ENCODE results near the gene NQO2. TPM values are rescaled to one million over a fixed set of nuclear protein-coding genes. Genes with fewer than 3 reads are reported as not detected.

NQO2 gene
- total RNA-seq: 10 to 100 TPM; 18.0 to 35.1 TPM

GRCh38 chr6:2999618-3000557 lies at the start of gene NQO2:
TSS of gene NQO2 (plus strand) at chr6:2999894. CDS start at chr6:3006553, 6,659 bp downstream.
- Mint-ChIP-seq H3K36me3 (no peaks in the 10 kb centered on the region), H3K4me1 (ENCODE audit: low read depth in 2 of 2) (peaks cover 26 to 33% of the 10 kb centered on the region in 2 donors), H3K27me3 (peaks cover 0 to 2% of the 10 kb centered on the region in 2 donors), H3K9me3 (no peaks in the 10 kb centered on the region), H3K27ac (peak within 1 kb of the TSS; percentile 50 to 88), H3K4me3 (peak within 1 kb of the TSS; percentile 87)
- ATAC-seq (peak; percentile 95 to 96), DNase-seq (ENCODE audit: low spot score) (peak; percentile 93)

GRCh38 chr6:2950713-2951112 lies 49.0 kb upstream of the NQO2 start:
- Mint-ChIP-seq H3K27ac (no peak overlapping the region), H3K4me1 (ENCODE audit: low read depth in 2 of 2) (peaks cover 23 to 30% of the 10 kb centered on the region in 2 donors), H3K36me3 (peaks cover 15% of the 10 kb centered on the region), H3K9me3 (no peaks in the 10 kb centered on the region), H3K27me3 (no peaks in the 10 kb centered on the region), H3K4me3 (no peak overlapping the region)
- DNase-seq (ENCODE audit: low spot score): no peak
- ATAC-seq: no peak

- no peaks in the 10 kb centered on the region for H3K9me3 Mint-ChIP-seq
- H3K4me1 Mint-ChIP-seq (ENCODE audit: low read depth in 2 of 2): peaks cover 23 to 24% of the 10 kb centered on the region in 2 donors
- ATAC-seq (peak in 1 of 2 donors; percentile 41), DNase-seq (ENCODE audit: low spot score) (no peak)
- H3K27ac Mint-ChIP-seq: peak overlapping the region; percentile 66 to 93
- H3K4me3 Mint-ChIP-seq: peak overlapping the region; percentile 48
- H3K36me3 Mint-ChIP-seq: peaks cover 15% of the 10 kb centered on the region
- no peaks in the 10 kb centered on the region for H3K27me3 Mint-ChIP-seq
Observed at GRCh38 chr6:2951728-2952127, 48.0 kb upstream of the NQO2 start.

- Mint-ChIP-seq H3K27ac (peak overlapping the region; percentile 66 to 93), H3K9me3 (no peaks in the 10 kb centered on the region), H3K27me3 (no peaks in the 10 kb centered on the region), H3K4me1 (ENCODE audit: low read depth in 2 of 2) (peaks cover 21% of the 10 kb centered on the region in 2 donors), H3K4me3 (peak overlapping the region; percentile 58), H3K36me3 (peaks cover 15% of the 10 kb centered on the region)
- DNase-seq (ENCODE audit: low spot score) (no peak), ATAC-seq (peak; percentile 82 to 84)
Observed at GRCh38 chr6:2952557-2953095, 47.1 kb upstream of the NQO2 start.

- H3K27me3 Mint-ChIP-seq: no peaks in the 10 kb centered on the region
- no peaks in the 10 kb centered on the region for H3K9me3 Mint-ChIP-seq
- H3K27ac Mint-ChIP-seq: peak overlapping the region in 1 of 2 donors; percentile 66
- peaks cover 20 to 24% of the 10 kb centered on the region in 2 donors for H3K4me1 Mint-ChIP-seq (ENCODE audit: low read depth in 2 of 2)
- no peak for ATAC-seq
- no peak for DNase-seq (ENCODE audit: low spot score)
- no peak overlapping the region for H3K4me3 Mint-ChIP-seq
- peaks cover 15% of the 10 kb centered on the region for H3K36me3 Mint-ChIP-seq
Observed at GRCh38 chr6:2953098-2953497, 46.6 kb upstream of the NQO2 start.

GRCh38 chr6:2956930-2957685 lies 42.6 kb upstream of the NQO2 start:
- no peaks in the 10 kb centered on the region for H3K9me3 Mint-ChIP-seq

GRCh38 chr6:2957696-2958330 lies 41.9 kb upstream of the NQO2 start:
- Mint-ChIP-seq H3K4me1 (ENCODE audit: low read depth in 2 of 2) (peaks cover 26 to 34% of the 10 kb centered on the region in 2 donors), H3K36me3 (peaks cover 4% of the 10 kb centered on the region), H3K27ac (peak overlapping the region; percentile 57 to 63), H3K4me3 (peak overlapping the region; percentile 52), H3K27me3 (no peaks in the 10 kb centered on the region), H3K9me3 (no peaks in the 10 kb centered on the region)
- ATAC-seq: no peak
- DNase-seq (ENCODE audit: low spot score): no peak

More at GRCh38 chr6:2956930-2957685, 42.6 kb upstream of the NQO2 start:
- H3K4me1 Mint-ChIP-seq (ENCODE audit: low read depth in 2 of 2): peaks cover 28 to 33% of the 10 kb centered on the region in 2 donors
- DNase-seq (ENCODE audit: low spot score) (no peak), ATAC-seq (no peak)
- H3K36me3 Mint-ChIP-seq: peaks cover 4% of the 10 kb centered on the region
- H3K4me3 Mint-ChIP-seq: no peak overlapping the region
- H3K27me3 Mint-ChIP-seq: no peaks in the 10 kb centered on the region
- peak overlapping the region; percentile 57 to 63 for H3K27ac Mint-ChIP-seq

GRCh38 chr6:2958331-2958711 lies 41.4 kb upstream of the NQO2 start:
- peak; percentile 53 to 67 for ATAC-seq
- Mint-ChIP-seq H3K4me1 (ENCODE audit: low read depth in 2 of 2) (peaks cover 25 to 36% of the 10 kb centered on the region in 2 donors), H3K4me3 (peak overlapping the region; percentile 25), H3K36me3 (no peaks in the 10 kb centered on the region), H3K9me3 (no peaks in the 10 kb centered on the region), H3K27ac (peak overlapping the region; percentile 57 to 63), H3K27me3 (no peaks in the 10 kb centered on the region)
- no peak for DNase-seq (ENCODE audit: low spot score)

GRCh38 chr6:2958776-2959175 lies 40.9 kb upstream of the NQO2 start:
- Mint-ChIP-seq H3K9me3 (no peaks in the 10 kb centered on the region), H3K4me3 (peak overlapping the region; percentile 25), H3K36me3 (no peaks in the 10 kb centered on the region), H3K27ac (peak overlapping the region; percentile 57 to 63), H3K27me3 (no peaks in the 10 kb centered on the region), H3K4me1 (ENCODE audit: low read depth in 2 of 2) (peaks cover 25 to 40% of the 10 kb centered on the region in 2 donors)
- DNase-seq (ENCODE audit: low spot score) (no peak), ATAC-seq (no peak)

GRCh38 chr6:2959909-2960719 lies 39.6 kb upstream of the NQO2 start:
- Mint-ChIP-seq H3K27me3 (no peaks in the 10 kb centered on the region), H3K4me3 (no peak overlapping the region), H3K36me3 (no peaks in the 10 kb centered on the region), H3K27ac (peak overlapping the region in 1 of 2 donors; percentile 57), H3K4me1 (ENCODE audit: low read depth in 2 of 2) (peaks cover 25 to 41% of the 10 kb centered on the region in 2 donors), H3K9me3 (no peaks in the 10 kb centered on the region)
- ATAC-seq (no peak), DNase-seq (ENCODE audit: low spot score) (no peak)

GRCh38 chr6:2960935-2961334 lies 38.8 kb upstream of the NQO2 start:
- DNase-seq (ENCODE audit: low spot score) (no peak), ATAC-seq (no peak)
- Mint-ChIP-seq H3K4me3 (no peak overlapping the region), H3K27me3 (no peaks in the 10 kb centered on the region), H3K9me3 (no peaks in the 10 kb centered on the region), H3K4me1 (ENCODE audit: low read depth in 2 of 2) (peaks cover 25 to 43% of the 10 kb centered on the region in 2 donors), H3K36me3 (no peaks in the 10 kb centered on the region), H3K27ac (no peak overlapping the region)

- Mint-ChIP-seq H3K9me3 (no peaks in the 10 kb centered on the region), H3K27me3 (no peaks in the 10 kb centered on the region), H3K36me3 (peaks cover 4% of the 10 kb centered on the region), H3K4me3 (no peak overlapping the region), H3K27ac (peak overlapping the region in 1 of 2 donors; percentile 62), H3K4me1 (ENCODE audit: low read depth in 2 of 2) (peaks cover 29 to 47% of the 10 kb centered on the region in 2 donors)
- DNase-seq (ENCODE audit: low spot score): no peak
- no peak for ATAC-seq
Observed at GRCh38 chr6:2961506-2961905, 38.2 kb upstream of the NQO2 start.

Measured in natural killer cell treated with Interleukin-12 subunit alpha and Interleukin-12 subunit beta and Interleukin-15 and Interleukin-18, amount 100 ng/mL, for 72 hours (primary cell).